Endothelial cell (in vitro differentiated cells): ENCODE results near the gene ACACA. TPM values are rescaled to one million over a fixed set of nuclear protein-coding genes. Genes with fewer than 3 reads are reported as not detected.

Source experiments
- DNase-seq: peaks from one replicate; pipeline ENCODE4 v3.0.0; 2021; ENCODE audit warnings: low spot score
- H3K27ac Mint-ChIP-seq: one replicate; pipeline ENCODE4 v1.8.0; 2021; ENCODE audit warnings: mixed read lengths, inconsistent platforms; ENCODE audit not compliant: unreplicated experiment
- H3K27me3 Mint-ChIP-seq: one replicate; pipeline ENCODE4 v1.8.0; 2021; ENCODE audit warnings: mild to moderate bottlenecking, moderate library complexity, mixed read lengths, inconsistent platforms; ENCODE audit not compliant: unreplicated experiment
- H3K36me3 Mint-ChIP-seq: one replicate; pipeline ENCODE4 v1.8.0; 2021; ENCODE audit warnings: mild to moderate bottlenecking, low read depth, mixed read lengths, inconsistent platforms; ENCODE audit not compliant: unreplicated experiment
- H3K4me1 Mint-ChIP-seq: one replicate; pipeline ENCODE4 v1.8.0; 2021; ENCODE audit warnings: mild to moderate bottlenecking, mixed read lengths, inconsistent platforms; ENCODE audit not compliant: unreplicated experiment
- H3K4me3 Mint-ChIP-seq: one replicate; pipeline ENCODE4 v1.8.0; 2021; ENCODE audit warnings: mild to moderate bottlenecking, mixed read lengths, inconsistent platforms; ENCODE audit not compliant: unreplicated experiment
- H3K9me3 Mint-ChIP-seq: one replicate; pipeline ENCODE4 v1.8.0; 2021; ENCODE audit warnings: mixed read lengths, inconsistent platforms; ENCODE audit not compliant: unreplicated experiment
- CTCF ChIP-seq: fragments of 200-600 bp; sonication (generic); IDR thresholded peaks from one replicate; pipeline ENCODE4 v1.5.0; 2021; ENCODE audit warnings: antibody characterized with exemption; ENCODE audit not compliant: unreplicated experiment
- total RNA-seq: library from RNA; stranded (reverse); fragmentation: NEBNext Ultra II Directional; extraction: Animal tissue kit (Norgen Biotek cat#: 25700); gene quantifications from one replicate; pipeline ENCODE4 v1.2.1, GENCODE V29; 2021; ENCODE audit not compliant: unreplicated experiment

Gene ACACA
- total RNA-seq, 1 donor from 2014 or later = 91.5 TPM

- Mint-ChIP-seq H3K4me3 (no peak overlapping the region), H3K27ac (no peak overlapping the region), H3K9me3 (no peaks in the 10 kb centered on the region), H3K4me1 (no peaks in the 10 kb centered on the region), H3K36me3 (no peaks in the 10 kb centered on the region), H3K27me3 (peaks cover 2% of the 10 kb centered on the region)
- no peak for DNase-seq
- no peak for TF ChIP-seq CTCF
Observed at GRCh38 chr17:37386462-37386861, 20.2 kb downstream of the ACACA start.

- no peaks in the 10 kb centered on the region for H3K4me1 Mint-ChIP-seq
Observed at GRCh38 chr17:37385474-37385990, 21.1 kb downstream of the ACACA start.

GRCh38 chr17:37384560-37385149 is 22.0 kb downstream of the ACACA start:
- no peak for TF ChIP-seq CTCF
- Mint-ChIP-seq H3K27me3 (no peaks in the 10 kb centered on the region), H3K27ac (no peak overlapping the region), H3K4me1 (no peaks in the 10 kb centered on the region), H3K4me3 (no peak overlapping the region), H3K36me3 (no peaks in the 10 kb centered on the region), H3K9me3 (no peaks in the 10 kb centered on the region)
- no peak for DNase-seq

More at GRCh38 chr17:37385474-37385990, 21.1 kb downstream of the ACACA start:
- H3K27ac Mint-ChIP-seq = no peak overlapping the region
- H3K36me3 Mint-ChIP-seq = no peaks in the 10 kb centered on the region
- H3K9me3 Mint-ChIP-seq = no peaks in the 10 kb centered on the region
- H3K27me3 Mint-ChIP-seq = no peaks in the 10 kb centered on the region
- DNase-seq = no peak
- H3K4me3 Mint-ChIP-seq = no peak overlapping the region
- no peak for TF ChIP-seq CTCF

- no peaks in the 10 kb centered on the region for H3K36me3 Mint-ChIP-seq
- H3K27me3 Mint-ChIP-seq = no peaks in the 10 kb centered on the region
- no peak overlapping the region for H3K27ac Mint-ChIP-seq
- no peaks in the 10 kb centered on the region for H3K9me3 Mint-ChIP-seq
- no peak for DNase-seq
- no peaks in the 10 kb centered on the region for H3K4me1 Mint-ChIP-seq
- TF ChIP-seq CTCF = no peak
- H3K4me3 Mint-ChIP-seq = no peak overlapping the region
Observed at GRCh38 chr17:37382056-37382455, 24.6 kb downstream of the ACACA start.

- no peak within 1 kb of the TSS for H3K27ac Mint-ChIP-seq
- no peak for TF ChIP-seq CTCF
- H3K9me3 Mint-ChIP-seq = no peaks in the 10 kb centered on the region
- no peak within 1 kb of the TSS for H3K4me3 Mint-ChIP-seq
- H3K4me1 Mint-ChIP-seq = no peaks in the 10 kb centered on the region
- DNase-seq = no peak
- H3K27me3 Mint-ChIP-seq = no peaks in the 10 kb centered on the region
- no peaks in the 10 kb centered on the region for H3K36me3 Mint-ChIP-seq
Observed at GRCh38 chr17:37375706-37376105, 30.9 kb downstream of the ACACA start, which contains the start of gene C17orf78. TSS of gene C17orf78 (plus strand) at chr17:37375985. CDS start at chr17:37376093, 108 bp downstream.
